HG02943 (cell line): ENCODE results near the gene IGLL1.
"Not testable (repeated sequence)": the region's sequence is repeated elsewhere in the genome, so short reads cannot be mapped to it uniquely, and the experiment has no call there.

ENCODE experiments used
- ATAC-seq: cut with Tn5 transposase; IDR thresholded peaks from one replicate; pipeline ENCODE4 v1.9.1; 2021; ENCODE audit warnings: mild to moderate bottlenecking, low read depth, moderate library complexity; ENCODE audit not compliant: unreplicated experiment

IGLL1 gene

GRCh38 chr22:23565305-23565914 lies 14.7 kb downstream of the IGLL1 start:
- no peak for ATAC-seq

GRCh38 chr22:23564276-23564675 lies 15.8 kb downstream of the IGLL1 start:
- no peak for ATAC-seq

- no peak for ATAC-seq
These were observed 17.0 kb downstream of the IGLL1 start for GRCh38 chr22:23563111-23563510.

GRCh38 chr22:23562186-23562585 lies 17.9 kb downstream of the IGLL1 start:
- no peak for ATAC-seq

- not testable (repeated sequence) for ATAC-seq
These were observed 19.0 kb downstream of the IGLL1 start for GRCh38 chr22:23561025-23561510.

GRCh38 chr22:23560215-23560614 lies 19.9 kb downstream of the IGLL1 start:
- ATAC-seq = not testable (repeated sequence)

- no peak for ATAC-seq
These were observed 22.6 kb downstream of the IGLL1 start for GRCh38 chr22:23557467-23557866.

GRCh38 chr22:23557036-23557435 lies 23.1 kb downstream of the IGLL1 start:
- ATAC-seq = no peak

- no peak for ATAC-seq
These were observed 24.0 kb downstream of the IGLL1 start for GRCh38 chr22:23556026-23556620.

GRCh38 chr22:23555118-23555517 lies 25.0 kb downstream of the IGLL1 start:
- ATAC-seq = no peak

GRCh38 chr22:23553924-23554870 lies 25.9 kb downstream of the IGLL1 start:
- ATAC-seq = no peak

GRCh38 chr22:23553438-23553837 lies 26.7 kb downstream of the IGLL1 start:
- ATAC-seq = no peak

- no peak for ATAC-seq
These were observed 27.5 kb downstream of the IGLL1 start for GRCh38 chr22:23552573-23552972.

- ATAC-seq = no peak
These were observed 28.7 kb downstream of the IGLL1 start for GRCh38 chr22:23551385-23551784.

- no peak for ATAC-seq
These were observed 29.9 kb downstream of the IGLL1 start for GRCh38 chr22:23550049-23550650.

- no peak for ATAC-seq
These were observed 30.9 kb downstream of the IGLL1 start for GRCh38 chr22:23549198-23549595.

GRCh38 chr22:23548501-23549197 lies 31.4 kb downstream of the IGLL1 start:
- ATAC-seq = no peak

GRCh38 chr22:23547818-23548500 lies 32.1 kb downstream of the IGLL1 start:
- no peak for ATAC-seq

- ATAC-seq = not testable (repeated sequence)
These were observed 32.7 kb downstream of the IGLL1 start for GRCh38 chr22:23547382-23547781.

- ATAC-seq = no peak
These were observed 35.2 kb downstream of the IGLL1 start for GRCh38 chr22:23544852-23545251.
